Ureter (tissue), 1 donor: ENCODE data around the gene GGCT. TPM values are rescaled to one million over a fixed set of nuclear protein-coding genes. Genes with fewer than 3 reads are reported as not detected.

ENCODE experiments used
- DNase-seq: peaks from one replicate; pipeline ENCODE4 v3.0.0-alpha.2; 2020; ENCODE audit warnings: low spot score
- total RNA-seq: library from RNA; stranded (reverse); gene quantifications from one replicate; pipeline ENCODE4 v1.2.4, GENCODE V29; 2023
- donor health status: DM: yes; HTN: yes; CAD: no.

The GGCT gene
- total RNA-seq, 1 donor from 2014 or later = 38.7 TPM

DNA sequence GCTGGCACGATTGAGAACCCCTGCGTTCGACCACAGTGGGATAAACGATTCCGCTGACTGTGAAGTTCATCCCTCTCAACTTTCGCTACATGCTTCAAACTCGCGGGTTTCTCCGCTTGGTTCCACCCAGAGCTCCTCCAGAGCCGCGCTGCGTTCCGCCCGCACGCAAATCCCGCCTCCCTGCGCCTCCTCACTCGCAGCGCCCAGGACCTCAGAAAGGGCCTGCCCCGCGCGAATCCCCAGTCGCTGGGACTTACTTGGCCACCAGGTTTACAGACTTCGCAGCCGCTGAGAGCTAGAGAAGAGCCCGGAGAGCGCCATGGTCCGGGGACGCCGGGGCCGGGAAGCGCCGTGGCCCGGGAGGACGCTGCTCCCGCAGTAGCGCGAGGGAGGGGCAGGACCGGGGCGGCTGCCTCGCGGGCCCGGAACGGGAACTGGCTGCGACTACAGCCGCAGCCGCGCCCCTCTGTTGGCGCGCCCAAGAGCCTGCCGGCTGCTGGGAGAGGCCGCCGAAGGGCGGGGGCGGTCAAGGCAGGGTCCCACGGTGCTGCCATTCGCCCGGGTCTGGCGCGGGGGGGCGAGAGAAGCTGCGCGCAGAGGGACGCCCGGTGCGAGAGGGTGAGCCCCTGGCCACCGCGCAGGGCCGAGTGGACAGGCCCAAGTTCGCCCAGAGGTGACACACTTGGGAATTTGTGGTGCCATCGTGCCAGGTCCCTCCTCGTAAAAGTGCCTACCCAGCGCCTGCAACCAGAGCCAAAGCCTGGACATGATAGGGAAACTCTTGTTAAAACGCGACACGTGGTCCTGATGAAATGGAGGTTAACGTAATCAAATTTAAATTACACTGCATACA lies 26.1 kb downstream of the GGCT start, which contains the start of gene NOD1:
Gene NOD1, minus strand, starts transcription at position 436 of the 853 bp plus-strand sequence. CDS start 21,863 bp downstream, outside the sequence.
- peak; percentile 79 for DNase-seq

DNA sequence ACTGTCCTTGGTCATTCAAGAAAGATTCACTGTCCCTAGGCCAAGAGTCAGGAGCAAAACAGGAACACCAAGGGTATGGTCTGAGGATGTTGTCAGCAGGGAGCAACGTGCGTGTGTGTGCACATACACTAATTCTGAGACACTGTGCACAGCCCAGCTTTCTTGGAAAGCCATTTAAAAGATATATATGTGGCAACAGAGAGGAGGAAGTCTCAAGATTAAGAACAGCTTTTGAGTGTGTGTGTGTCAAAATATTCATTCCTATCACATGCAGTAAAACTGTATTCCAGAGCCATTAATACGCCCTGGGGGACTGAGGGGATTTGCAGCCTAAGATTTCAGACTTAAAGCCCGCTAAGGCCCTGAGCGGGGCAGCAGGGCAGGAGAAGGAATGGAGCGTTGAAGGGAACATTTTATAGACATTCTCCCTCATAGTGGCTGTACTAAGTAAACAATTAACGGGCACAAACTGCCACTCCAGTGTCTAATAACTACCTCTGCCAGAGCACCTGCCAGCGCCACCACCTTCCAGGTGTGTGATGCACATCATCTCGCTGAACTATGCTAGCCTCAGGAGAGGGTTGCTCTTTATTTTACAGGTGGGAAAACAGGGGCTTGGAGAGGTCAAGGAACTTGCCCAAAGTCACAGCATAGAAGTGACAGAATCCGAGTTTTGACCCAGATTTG lies 28.0 kb downstream of the GGCT start:
- no peak for DNase-seq

DNA sequence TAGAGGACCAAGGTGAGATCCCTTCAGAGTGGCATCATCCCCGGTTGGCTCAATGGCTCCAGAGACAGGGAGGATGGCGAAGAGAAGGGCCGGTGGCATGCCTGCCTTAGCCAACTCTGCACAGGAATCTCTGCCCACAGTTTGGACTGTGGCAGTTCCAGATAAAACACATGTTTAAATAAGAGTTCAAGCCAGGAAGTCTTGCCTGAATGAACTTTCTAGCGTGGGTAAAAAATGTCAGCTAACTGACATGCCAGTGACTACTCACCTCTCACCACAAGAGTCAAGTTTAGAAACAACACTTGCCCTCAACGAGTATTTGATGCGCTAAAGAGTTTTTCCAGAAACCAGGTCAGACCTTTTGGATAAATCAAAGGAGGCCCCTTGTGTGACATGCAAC lies 29.0 kb downstream of the GGCT start:
- no peak for DNase-seq

DNA sequence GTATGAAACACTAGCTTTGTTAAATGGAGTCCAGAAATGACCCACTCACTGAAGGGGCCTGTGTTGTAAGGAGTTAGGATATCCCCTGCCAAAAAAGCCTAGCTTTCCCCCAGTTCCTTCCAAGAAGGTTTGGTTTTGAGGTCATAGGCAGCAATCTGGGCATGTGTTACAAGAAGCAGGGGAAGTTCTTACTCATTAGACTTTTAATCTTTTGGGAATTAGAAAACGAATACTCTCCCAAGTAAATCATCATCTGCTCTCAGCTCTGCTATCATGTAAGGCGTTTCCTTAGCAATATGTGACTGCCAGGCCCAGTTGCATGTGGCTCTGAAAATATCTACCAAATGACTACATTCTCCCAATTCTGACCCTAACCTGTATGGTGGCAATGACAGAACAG lies 29.7 kb downstream of the GGCT start:
- DNase-seq = no peak

DNA sequence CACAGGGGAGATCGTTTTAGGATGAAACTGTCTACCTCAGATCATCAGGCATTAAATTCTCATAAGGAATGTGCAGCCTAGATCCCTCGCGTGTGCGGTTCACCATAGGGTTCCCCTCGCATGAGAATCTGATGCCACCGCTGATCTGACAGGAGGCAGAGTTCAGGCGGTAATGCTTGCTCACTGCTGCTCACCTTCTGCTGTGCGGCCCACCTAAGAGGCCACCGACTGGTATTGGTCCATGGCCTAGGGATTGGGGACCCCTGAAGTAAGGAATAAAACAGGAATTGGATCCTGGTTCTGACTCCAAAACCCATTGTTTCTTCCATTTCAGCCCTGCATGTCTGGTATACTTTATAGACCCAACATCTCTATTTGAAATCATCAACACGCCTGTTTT lies 30.1 kb downstream of the GGCT start:
- DNase-seq = no peak

DNA sequence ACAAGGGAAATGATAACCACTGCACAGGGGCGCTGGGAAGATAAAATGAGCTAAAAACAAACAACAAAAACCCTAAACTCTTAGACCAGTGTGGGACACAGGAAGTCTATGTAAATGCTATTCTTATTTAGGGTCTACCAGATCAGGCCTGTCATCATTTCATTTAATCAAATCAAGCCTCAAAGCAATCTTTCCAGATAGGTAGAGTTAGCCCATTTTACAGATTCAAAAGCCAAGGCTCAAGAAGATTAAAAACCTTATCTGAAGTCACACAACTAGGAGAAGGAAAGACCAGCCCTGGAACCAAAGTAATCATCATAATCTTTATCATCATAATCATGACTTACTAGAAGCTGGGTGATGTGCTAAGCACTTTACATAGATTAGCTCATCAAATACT lies 30.7 kb downstream of the GGCT start:
- no peak for DNase-seq

DNA sequence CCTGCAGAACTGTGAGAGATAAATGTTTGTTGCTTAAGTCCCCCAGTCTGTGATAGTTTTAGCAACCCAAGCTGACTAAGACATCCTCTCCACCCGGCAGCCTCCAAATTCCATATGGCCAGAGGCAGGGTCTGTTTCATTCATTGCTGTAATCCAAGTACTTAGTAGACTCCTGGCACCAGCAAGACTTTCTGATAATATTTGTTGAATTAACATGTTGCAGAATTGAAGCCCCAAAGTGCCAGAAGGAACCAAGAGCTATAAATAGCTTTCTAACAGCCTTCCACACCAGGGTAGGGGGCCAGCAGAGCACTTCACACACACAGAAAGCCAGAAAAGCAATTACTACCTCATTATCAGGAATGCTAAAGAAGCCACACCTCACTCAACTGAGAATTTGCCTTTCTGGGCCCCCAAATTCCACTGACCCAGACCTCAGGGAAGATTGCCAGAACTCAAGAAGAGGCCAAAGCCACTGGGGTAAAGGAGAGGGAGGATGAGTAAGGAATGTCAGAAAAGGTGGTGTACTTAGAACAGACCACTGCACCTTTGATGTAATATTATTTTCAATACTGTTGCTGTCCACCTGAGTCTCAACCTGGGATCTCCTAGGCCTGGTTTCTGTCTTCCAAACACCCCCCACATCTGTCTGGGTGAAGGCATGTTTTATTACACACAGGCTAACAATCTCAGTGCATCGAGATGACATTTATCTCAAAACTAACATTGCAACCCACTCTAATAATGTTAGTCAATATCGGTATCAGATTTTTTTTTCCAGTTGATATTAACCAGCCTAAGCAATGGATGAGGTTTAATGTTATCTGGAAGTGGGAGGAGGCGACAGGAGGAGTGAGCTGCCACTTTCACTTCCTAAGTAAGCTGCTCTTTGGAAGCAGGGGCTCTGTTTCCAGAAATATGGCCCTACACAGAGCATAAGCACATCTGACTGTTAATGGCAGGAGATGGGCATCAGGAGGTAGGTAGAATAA lies 31.5 kb downstream of the GGCT start:
- DNase-seq = no peak

DNA sequence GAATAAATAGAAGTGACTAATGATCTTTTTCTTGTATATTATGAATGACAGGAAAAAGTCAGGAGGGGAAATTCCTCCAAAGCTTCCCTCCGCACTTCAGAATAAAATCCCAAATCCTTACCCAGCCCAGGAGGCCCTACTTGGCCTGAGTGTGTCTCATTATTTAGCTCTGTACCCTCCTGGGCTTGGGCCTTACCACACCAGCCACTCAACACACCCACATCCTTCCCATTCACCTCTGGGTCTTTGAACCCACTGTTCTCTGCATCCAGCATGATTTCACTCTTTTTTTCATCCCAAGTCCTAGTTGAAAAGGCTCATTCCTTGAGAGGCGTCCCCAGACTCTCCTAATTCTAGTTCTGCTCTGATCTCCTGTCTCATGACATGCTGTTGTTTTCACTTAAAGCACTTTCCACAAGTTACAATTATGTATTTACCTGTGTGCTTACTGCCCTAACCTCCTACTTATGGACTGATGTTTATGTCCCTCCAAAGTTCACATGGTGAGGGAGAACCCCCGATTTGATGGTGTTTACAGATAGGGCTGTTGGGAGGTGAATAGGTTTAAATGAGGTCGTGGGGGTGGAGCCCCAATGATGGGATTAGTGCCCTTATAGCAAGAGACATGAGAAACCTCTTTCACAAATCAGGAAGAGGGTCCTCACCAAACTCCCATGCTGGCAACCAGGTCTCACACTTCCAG lies 32.4 kb downstream of the GGCT start:
- no peak for DNase-seq

DNA sequence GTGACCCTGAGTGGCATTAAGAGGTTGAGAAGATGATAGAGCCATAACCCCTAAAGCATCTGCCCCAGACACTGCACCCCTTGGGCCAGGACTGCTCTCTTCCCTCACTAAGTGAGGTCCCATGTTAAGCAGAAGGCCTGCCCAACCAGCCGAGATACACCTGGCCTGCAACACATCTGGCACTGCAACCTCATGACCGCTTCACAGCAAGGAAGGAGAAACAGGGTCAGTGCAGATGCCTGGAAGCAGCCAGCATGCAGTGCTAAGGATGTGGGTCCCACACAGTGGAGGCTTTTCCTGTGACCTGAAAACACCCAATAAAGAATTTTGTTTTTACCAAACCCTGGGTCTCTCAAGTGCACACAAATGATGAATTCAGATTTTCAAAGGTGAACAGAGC lies 33.4 kb downstream of the GGCT start:
- DNase-seq = no peak

DNA sequence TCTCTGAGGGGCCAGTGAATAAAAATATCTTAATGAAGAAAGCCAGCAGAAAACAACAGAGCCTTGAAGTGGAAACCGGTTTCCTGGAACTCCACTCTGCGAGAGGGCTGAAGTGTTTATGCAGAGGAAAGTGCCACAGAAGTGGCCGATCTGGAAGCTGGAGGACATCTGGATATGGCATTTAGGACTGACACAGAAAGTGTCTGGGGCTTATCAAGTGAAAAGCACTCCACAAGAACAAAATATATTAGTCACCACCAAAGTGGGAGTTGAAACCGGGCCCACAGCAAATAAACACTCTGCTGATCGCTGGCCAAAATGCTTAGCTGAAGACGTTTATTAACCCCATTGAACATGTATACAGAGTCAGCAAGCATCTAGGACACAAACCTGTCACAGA lies 33.9 kb downstream of the GGCT start:
- no peak for DNase-seq

DNA sequence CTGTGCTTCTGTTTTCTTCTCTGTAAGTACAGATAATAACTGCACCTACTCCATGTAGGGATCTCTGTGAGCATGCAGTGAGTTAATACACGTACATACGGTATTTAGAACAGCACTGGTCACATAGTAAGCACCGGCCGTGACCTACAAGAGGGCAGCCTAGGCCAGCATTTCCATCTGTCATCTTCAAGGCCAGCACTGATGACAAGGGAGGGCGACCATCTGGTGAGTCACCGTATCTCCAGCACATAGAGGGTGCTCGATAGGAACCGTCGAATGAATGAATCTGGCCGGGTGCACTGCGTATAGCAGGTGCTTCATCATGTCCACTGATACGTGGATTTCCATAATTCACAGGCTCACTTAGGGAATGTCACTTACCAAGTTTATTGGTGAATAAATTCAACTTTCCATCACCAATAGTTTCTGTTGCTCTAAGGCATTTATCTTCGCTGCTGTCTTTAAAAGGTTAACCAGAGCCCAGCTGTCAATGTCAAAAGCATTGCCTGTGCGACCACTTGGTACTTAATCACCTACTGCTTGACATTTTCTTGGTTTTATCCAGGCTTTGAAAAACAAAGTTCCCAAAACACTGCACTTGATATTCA lies 34.4 kb downstream of the GGCT start:
- DNase-seq = no peak

DNA sequence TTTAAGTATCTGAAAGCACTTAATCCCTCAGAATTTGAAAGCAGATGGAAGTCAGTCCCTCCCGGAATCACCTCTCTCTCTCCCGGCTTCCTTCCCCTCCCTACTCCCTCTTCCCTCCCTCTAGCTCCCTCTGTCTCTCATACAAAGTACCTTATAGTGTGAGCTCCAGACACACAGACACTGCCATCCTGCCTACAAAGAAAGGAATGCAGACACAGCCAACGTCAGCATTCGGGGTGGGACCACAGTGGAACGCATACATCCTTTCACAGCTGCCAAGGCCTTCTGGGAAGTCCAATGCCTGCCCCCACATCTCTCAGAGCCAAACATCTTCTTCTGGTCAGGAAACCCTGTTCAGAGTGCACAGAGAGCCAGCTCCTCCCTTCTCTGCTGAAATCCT lies 35.3 kb downstream of the GGCT start:
- peak; percentile 76 for DNase-seq

DNA sequence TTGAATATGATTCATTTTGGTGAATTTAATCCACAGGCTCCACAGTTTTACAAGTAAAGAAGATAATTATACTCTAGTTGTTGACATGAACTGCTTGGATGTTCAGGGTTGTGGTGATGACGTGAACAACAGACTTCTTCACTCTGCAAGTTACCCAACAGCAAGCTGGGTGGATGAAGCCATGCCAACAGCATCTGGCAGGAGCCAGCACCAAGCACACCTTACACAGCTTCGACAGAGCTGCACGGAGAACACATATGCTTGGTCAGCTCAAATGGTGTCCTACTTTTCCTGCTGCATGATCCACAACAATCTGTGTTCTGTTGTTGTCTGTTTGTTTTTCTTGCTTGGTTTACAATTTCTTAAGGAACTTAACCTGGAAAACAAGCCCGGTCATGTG lies 35.8 kb downstream of the GGCT start:
- DNase-seq = no peak

DNA sequence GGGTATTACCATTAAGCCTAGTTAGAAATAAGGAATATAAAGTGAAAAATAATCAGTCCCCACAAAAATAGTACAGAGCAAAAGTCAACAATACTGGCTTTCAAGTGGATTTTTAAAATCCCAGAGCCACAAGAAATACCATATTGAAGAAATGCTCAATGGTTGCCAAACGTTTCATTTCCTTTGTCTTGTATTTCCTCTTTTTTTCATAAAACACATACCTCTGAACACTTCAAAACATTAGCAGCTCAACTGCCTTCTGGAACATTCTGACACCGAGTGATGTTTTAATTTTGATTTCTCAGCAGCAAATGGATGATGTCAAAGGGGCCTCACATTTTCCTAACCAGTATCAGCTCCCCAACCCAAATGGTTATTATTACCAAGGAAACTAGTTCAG lies 36.6 kb downstream of the GGCT start:
- DNase-seq = no peak

DNA sequence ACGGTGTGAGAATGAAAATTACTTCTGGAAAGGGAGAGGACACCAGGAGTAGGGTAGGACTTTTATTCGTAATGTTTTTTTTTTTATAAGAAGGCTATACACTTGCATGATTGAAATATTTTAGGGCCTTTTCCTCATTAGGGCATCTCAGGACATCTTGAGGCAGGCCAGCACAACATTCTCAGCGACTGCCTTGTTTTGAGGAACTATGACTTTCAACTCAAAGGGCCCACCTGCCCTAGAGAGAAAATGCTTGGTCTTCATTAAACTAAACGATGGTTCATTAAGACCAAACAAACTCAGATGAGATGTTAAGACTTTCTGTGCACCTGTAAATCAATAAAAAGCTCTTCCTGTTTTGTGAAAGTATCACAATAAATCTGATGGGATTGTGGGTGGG lies 37.4 kb downstream of the GGCT start:
- DNase-seq = no peak

DNA sequence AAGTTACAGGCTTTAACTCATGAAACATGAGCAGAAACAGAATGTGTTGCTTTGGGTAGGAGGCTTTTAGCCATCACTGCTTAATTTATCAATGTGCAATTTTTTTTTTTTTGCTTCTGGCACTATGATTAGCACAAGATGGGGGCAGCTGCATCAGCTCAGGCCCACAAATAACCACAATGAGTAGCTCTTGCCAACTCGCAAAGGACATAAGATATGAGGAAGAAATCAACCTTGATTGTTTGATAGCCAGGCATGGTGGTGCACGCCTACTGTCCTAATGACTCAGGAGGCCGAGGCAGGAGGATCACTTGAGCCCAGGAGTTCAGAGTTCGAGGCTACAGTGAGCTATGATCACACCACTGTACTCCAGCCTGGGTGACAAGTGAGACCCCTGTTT lies 38.4 kb downstream of the GGCT start:
- DNase-seq = no peak

DNA sequence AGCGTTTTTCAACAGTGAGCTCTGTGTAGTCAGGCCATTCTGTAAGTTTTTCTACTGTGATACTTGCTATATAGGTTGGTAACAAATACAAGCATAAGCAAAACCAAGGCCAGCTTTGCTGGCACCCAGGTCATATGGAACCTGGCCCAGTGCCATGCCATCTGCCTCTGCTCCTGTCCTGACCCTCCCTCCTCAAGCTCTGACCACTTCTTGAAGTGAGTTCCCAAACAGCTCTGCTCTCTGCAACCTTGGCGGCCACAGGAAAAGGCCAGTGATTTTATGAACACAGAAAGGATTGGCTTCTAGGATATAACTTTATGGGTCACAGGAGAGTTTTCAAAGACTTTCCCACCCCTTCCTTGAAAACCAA lies 38.8 kb downstream of the GGCT start:
- DNase-seq = no peak

DNA sequence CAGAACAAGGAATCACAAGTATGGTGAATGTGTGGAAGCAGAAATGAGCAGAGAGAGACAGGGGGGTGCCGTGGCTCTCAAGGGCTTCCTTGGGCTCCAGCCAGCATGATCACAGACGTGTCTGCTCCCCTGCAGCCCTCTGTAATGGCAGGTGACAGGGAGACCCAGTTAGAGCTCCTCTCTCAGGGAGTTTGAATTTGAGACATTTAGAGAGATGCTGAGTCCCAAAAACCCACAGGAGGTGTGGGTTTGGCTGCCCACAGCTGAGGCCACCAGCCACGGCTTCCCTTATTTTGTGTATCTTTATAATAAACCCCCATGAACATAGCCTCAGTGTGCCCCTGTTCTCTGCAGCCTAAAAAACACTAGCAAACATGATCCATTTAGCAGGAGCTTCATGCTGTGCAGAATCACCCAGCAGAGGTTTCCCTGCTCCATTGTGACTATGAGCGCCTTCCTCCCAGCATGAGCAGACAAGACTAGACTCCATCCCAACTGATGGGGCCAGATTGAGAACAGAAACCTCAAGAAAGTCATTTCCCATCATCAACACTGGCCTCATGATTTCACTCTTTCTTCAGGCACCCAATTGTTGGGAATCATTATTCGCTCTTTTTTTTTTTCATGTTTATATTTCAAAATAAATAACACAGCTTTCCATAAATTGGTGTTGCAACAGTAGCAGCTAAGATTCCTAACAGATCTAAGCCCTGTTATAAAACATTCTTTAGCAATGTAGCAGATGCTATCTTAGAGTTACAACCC lies 39.4 kb downstream of the GGCT start:
- no peak for DNase-seq

DNA sequence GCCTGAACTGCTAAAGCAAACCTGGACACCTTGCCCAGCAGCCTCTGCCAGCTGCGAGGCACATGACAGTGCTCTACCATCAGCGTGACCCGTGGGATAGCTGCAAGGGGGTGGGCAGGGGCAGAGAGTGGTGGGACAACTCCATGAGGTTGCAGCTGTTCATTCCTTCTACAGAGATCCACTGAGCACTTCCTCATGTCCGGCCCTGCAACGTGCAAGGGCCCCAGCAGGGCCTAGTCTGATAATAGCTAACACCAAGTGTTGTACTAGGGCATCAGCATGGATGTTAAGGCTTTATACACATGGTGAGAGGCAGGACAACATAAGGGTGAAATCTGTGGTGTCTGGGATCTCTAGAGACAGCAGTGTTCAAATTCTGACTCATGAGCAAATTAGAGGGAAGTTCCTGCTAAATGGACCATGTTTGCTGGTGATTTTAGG lies 40.4 kb downstream of the GGCT start:
- DNase-seq = no peak
